ENCODE data around the gene KLC1. TPM values are rescaled to one million over a fixed set of nuclear protein-coding genes. Genes with fewer than 3 reads are reported as not detected.

The KLC1 gene
- total RNA-seq, 1 donor from 2014 or later: 163 TPM

DNA sequence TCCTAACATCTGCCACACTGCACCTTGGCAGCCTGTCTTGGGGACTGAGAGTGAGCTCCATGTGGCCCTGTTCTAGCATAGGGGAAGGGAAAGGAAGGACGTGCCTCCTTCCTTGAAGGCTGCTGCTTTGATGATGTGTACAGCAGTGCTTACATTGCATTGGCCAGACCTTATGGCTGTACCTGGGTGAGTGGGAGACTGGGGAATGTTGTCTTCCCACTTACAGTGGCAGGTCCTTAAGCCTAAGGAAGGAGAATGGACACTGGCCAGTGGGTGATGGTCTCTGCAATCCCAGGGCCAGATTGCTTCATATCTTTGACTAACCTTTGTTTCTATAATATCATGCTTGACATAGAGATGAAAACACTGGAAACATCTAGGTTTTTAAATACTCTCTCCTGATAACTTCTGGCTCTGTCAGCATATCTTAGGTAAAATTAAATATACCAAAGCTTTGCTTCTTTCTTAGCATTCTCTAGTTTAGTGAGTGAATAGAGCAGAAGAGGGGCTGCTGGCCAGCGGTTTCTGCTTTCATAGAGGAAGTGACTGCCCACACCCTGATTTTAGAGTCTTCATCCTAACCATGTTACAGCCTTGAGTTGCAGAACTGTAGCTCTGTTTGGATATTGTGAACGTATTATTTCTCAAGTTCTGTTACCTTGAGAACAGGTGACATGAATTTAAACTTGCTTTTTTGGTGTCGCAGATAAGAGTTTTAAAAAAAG lies 27.2 kb downstream of the KLC1 start:
- Mint-ChIP-seq H3K36me3 (peaks cover 32% of the 10 kb centered on the region), H3K27ac (no peak overlapping the region), H3K9me3 (no peaks in the 10 kb centered on the region), H3K27me3 (ENCODE audit: low read depth) (no peaks in the 10 kb centered on the region), H3K4me1 (peaks cover 12% of the 10 kb centered on the region), H3K4me3 (no peak overlapping the region)
- no peak for DNase-seq (ENCODE audit: low spot score in 2 of 2, unreplicated experiment in 2 of 2)
- TF ChIP-seq, protein P1, sequence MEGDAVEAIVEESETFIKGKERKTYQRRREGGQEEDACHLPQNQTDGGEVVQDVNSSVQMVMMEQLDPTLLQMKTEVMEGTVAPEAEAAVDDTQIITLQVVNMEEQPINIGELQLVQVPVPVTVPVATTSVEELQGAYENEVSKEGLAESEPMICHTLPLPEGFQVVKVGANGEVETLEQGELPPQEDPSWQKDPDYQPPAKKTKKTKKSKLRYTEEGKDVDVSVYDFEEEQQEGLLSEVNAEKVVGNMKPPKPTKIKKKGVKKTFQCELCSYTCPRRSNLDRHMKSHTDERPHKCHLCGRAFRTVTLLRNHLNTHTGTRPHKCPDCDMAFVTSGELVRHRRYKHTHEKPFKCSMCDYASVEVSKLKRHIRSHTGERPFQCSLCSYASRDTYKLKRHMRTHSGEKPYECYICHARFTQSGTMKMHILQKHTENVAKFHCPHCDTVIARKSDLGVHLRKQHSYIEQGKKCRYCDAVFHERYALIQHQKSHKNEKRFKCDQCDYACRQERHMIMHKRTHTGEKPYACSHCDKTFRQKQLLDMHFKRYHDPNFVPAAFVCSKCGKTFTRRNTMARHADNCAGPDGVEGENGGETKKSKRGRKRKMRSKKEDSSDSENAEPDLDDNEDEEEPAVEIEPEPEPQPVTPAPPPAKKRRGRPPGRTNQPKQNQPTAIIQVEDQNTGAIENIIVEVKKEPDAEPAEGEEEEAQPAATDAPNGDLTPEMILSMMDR (IDR thresholded peaks at IDR 0.05; ENCODE audit: unreplicated experiment): no peak

DNA sequence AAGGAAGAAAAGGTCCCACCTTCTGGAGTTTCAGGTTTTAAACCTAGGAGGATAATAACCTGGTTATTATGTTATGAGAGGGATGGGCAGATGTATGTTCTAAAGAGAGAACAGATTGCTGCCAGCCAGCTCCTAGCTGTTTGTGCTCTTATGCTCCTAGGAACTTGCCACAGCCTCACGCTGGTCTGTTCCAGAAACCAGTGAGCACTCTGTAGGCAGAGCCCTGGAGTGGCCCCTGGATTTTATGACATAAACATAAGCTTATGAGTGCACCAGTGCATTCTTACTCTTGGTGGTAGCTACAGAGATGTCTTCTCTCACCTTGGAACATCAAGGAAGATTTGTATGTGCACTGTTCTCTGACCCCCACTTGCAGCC lies 27.7 kb downstream of the KLC1 start:
- DNase-seq (ENCODE audit: low spot score in 2 of 2, unreplicated experiment in 2 of 2): no peak
- Mint-ChIP-seq H3K9me3 (no peaks in the 10 kb centered on the region), H3K36me3 (peaks cover 33% of the 10 kb centered on the region), H3K27ac (no peak overlapping the region), H3K4me3 (no peak overlapping the region), H3K27me3 (ENCODE audit: low read depth) (no peaks in the 10 kb centered on the region), H3K4me1 (peaks cover 12% of the 10 kb centered on the region)
- TF ChIP-seq, protein P1 (IDR thresholded peaks at IDR 0.05; ENCODE audit: unreplicated experiment): no peak

- TF ChIP-seq, protein P1 (IDR thresholded peaks at IDR 0.05; ENCODE audit: unreplicated experiment): no peak
- H3K9me3 Mint-ChIP-seq: no peaks in the 10 kb centered on the region
- H3K4me3 Mint-ChIP-seq: no peak overlapping the region
- peaks cover 10% of the 10 kb centered on the region for H3K4me1 Mint-ChIP-seq
- peak overlapping the region; percentile 73 for H3K27ac Mint-ChIP-seq
- no peaks in the 10 kb centered on the region for H3K27me3 Mint-ChIP-seq (ENCODE audit: low read depth)
- no peak for DNase-seq (ENCODE audit: low spot score in 2 of 2, unreplicated experiment in 2 of 2)
- H3K36me3 Mint-ChIP-seq: peaks cover 38% of the 10 kb centered on the region
These were observed 28.5 kb downstream of the KLC1 start for GRCh38 chr14:103657471-103657870.

DNA sequence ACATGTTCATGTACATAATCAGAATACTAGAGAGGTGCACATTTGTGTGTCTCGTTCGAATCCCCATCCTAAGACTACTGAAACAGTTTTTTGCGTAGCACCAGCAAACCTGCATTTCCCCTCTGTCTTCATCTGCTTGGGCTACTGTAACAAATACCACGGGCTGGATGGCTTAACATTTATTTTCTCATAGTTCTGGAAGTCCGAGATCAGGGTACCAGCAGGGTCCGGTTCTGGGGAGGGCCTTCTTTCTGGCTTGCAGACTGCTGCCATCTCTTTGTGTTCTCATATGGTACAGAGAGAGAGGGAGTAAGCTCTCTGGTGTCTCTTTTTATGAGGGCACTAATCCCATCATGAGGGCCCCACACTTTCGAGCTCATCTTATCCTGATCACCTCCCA lies 30.6 kb downstream of the KLC1 start:
- H3K9me3 Mint-ChIP-seq: no peaks in the 10 kb centered on the region
- DNase-seq (ENCODE audit: low spot score in 2 of 2, unreplicated experiment in 2 of 2): no peak
- TF ChIP-seq, protein P1 (IDR thresholded peaks at IDR 0.05; ENCODE audit: unreplicated experiment): no peak
- H3K4me1 Mint-ChIP-seq: no peaks in the 10 kb centered on the region
- peaks cover 41% of the 10 kb centered on the region for H3K36me3 Mint-ChIP-seq
- no peak overlapping the region for H3K27ac Mint-ChIP-seq
- H3K4me3 Mint-ChIP-seq: no peak overlapping the region
- no peaks in the 10 kb centered on the region for H3K27me3 Mint-ChIP-seq (ENCODE audit: low read depth)

- DNase-seq (ENCODE audit: low spot score in 2 of 2, unreplicated experiment in 2 of 2): no peak
- H3K4me3 Mint-ChIP-seq: no peak overlapping the region
- H3K27me3 Mint-ChIP-seq (ENCODE audit: low read depth): no peaks in the 10 kb centered on the region
- peaks cover 36% of the 10 kb centered on the region for H3K36me3 Mint-ChIP-seq
- TF ChIP-seq, protein P1 (IDR thresholded peaks at IDR 0.05; ENCODE audit: unreplicated experiment): no peak
- no peaks in the 10 kb centered on the region for H3K9me3 Mint-ChIP-seq
- H3K4me1 Mint-ChIP-seq: no peaks in the 10 kb centered on the region
- no peak overlapping the region for H3K27ac Mint-ChIP-seq
These were observed 33.0 kb downstream of the KLC1 start for GRCh38 chr14:103662029-103662428.

All from mesothelial cell of epicardium (in vitro differentiated cells).